ENCODE data around the gene HLA-DOA.

DNA sequence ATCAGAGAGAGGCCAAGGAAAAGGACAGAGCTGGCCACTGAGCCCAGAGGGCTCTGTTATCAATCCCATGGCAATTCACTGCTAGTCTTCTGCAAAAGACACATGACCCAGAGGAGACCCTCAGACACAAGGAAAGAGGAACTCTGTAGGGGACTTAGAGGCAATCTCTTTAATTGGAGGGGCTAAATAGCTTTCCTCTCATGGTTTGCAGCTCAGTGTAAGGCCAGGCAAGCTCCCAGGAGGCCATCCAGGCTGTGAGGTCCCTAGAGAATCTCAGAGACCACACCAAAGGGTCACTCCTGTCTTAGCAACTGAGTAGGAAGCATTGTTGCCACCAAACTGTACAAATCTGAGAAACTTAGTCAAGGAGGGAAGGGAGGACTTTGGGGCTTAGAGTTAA is 10.0 kb upstream of the HLA-DOA start:
- TF ChIP-seq SIN3A (IDR thresholded peaks at IDR 0.05; ENCODE audit: borderline replicate concordance, insufficient read depth, low read length) (no peak), POLR2AphosphoS5 (IDR thresholded peaks at IDR 0.05; ENCODE audit: low read depth, low read length) (no peak)
- TF ChIP-seq, protein P1, sequence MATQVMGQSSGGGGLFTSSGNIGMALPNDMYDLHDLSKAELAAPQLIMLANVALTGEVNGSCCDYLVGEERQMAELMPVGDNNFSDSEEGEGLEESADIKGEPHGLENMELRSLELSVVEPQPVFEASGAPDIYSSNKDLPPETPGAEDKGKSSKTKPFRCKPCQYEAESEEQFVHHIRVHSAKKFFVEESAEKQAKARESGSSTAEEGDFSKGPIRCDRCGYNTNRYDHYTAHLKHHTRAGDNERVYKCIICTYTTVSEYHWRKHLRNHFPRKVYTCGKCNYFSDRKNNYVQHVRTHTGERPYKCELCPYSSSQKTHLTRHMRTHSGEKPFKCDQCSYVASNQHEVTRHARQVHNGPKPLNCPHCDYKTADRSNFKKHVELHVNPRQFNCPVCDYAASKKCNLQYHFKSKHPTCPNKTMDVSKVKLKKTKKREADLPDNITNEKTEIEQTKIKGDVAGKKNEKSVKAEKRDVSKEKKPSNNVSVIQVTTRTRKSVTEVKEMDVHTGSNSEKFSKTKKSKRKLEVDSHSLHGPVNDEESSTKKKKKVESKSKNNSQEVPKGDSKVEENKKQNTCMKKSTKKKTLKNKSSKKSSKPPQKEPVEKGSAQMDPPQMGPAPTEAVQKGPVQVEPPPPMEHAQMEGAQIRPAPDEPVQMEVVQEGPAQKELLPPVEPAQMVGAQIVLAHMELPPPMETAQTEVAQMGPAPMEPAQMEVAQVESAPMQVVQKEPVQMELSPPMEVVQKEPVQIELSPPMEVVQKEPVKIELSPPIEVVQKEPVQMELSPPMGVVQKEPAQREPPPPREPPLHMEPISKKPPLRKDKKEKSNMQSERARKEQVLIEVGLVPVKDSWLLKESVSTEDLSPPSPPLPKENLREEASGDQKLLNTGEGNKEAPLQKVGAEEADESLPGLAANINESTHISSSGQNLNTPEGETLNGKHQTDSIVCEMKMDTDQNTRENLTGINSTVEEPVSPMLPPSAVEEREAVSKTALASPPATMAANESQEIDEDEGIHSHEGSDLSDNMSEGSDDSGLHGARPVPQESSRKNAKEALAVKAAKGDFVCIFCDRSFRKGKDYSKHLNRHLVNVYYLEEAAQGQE (IDR thresholded peaks at IDR 0.05; ENCODE audit: insufficient read depth in 1 of 2, low read depth in 2 of 2, low read length in 2 of 2): no peak

Data from PFSK-1 (cell line).